HG02840 (cell line): ENCODE data around the gene SH2D7.

ENCODE experiments used
- ATAC-seq: cut with Tn5 transposase; IDR thresholded peaks from one replicate; pipeline ENCODE4 v1.9.1; 2021; ENCODE audit warnings: mild to moderate bottlenecking, moderate library complexity, moderate number of reproducible peaks; ENCODE audit not compliant: unreplicated experiment, low FRiP score

SH2D7 gene

GRCh38 chr15:78092261-78093041, at the start of gene SH2D7:
SH2D7 (plus strand) TSS chr15:78092561; CDS start chr15:78092585, 24 bp downstream.
- ATAC-seq, result no peak

DNA sequence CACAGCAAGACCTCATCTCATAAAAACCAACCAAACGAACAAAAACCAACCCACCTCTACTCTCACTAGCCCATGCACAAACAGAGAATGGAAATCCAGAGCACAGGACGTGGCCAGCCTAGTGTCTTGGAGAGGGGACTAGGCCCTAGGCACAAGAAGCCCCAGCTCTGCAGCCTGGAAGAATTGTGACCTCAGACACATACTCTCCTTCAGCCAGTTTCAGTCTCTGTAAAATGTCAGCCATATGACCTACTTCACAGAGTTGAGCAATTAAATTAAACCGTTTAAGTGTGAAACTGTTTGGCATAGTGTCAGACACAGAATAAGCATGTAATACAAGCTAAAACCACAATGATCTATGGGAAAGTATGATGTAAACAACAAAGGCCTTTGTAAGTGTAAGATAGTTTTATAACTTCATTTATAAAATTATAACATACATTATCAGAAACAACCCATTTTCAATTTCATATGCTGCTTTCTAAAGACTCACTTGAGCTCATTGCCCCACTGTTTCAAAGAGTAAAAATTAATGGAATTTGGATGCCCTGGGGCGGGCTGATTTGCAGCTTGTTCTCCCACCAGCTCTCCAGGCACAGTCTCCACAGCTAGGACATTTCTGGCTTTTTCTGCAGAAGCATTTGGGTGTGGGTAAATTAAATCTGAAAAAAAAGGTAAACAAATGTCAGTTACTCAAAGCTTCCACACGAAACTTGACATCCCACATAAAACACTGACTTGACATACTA, 47.8 kb upstream of the SH2D7 start:
- ATAC-seq, result no peak

DNA sequence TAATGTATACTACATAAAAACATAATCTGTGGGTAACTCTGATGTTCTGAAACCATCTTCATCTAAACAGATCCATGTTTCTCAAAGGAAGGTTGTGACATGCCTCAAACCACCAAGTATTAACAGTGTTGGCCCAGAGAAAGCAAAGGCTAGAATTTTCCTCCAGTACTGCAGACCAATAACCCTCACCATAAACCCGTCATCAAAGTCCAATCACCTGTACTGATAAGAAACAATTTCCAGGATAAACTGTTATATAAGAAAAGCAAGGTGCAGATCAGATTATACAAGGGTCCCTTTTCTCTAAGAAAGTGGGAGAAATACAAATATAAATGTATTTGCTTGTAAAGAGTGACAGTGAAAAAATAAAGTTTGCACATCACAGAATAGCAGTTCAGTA, 47.2 kb upstream of the SH2D7 start:
- no peak for ATAC-seq

DNA sequence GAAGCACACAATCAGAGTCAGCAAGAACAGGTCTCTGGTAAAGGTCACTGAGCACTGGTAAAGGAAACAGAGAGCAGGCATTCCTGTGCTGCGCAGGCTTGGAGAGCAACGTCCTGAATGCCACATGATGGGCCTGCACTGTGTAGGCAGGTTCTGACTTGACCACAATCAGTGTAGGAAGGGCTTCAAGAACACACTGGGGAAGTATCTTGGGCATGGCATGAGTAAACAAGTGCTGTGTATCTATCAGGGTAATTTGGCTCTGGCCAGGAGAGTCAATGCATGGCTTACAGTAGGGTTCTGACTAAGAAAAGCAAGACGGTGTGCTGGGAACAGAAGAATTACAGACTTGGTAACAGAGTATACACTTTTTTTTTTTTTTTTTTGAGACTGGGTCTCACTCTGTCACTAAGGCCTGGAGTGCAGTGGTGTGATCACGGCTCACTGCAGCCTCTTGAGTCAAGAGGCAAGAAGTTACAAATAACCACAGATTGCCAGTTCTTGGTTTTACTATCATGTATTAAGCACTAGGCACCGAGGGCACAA, 45.5 kb upstream of the SH2D7 start:
- no peak for ATAC-seq

DNA sequence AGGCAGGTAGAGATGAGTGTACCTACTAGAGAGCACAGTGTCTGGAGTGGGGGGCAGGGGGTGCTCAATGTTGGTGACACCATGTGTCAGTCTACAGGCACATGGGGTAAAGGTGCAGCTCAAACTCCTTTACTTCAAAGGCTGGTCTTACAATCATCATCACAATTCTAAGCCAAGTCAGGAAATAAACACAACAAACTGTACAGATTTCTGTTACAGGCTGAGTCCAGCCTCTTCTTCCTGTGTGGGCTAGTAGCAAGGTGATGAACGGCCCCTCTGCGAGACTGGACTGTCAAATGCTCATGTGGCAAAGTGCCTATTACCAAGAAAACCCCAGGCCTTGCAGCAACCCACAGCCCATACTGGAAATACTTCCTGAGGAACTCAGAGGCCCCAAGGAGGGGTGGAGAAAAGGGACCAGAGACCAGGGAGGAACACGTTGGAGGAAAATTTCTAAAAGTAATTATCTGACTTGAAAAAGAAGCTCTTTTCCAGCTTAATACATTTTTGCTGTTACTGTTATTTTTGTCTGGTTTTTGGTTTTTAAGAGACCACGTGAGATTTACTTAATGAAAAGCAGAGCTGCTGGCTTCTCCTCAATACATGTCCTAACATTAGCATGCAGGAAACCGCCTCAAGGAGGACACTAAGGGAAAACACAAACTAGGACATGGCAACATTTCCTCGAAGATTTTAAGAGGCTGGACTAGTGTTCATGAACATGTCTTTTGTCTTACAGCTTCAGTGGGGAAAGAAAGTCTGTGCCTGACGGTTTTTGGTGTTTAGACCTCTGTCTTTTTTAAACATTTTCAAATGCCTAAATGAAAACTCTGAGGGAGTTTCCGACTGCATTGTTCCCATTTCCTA, 44.4 kb upstream of the SH2D7 start:
- no peak for ATAC-seq

GRCh38 chr15:78048628-78048920, 43.8 kb upstream of the SH2D7 start:
- no peak for ATAC-seq

DNA sequence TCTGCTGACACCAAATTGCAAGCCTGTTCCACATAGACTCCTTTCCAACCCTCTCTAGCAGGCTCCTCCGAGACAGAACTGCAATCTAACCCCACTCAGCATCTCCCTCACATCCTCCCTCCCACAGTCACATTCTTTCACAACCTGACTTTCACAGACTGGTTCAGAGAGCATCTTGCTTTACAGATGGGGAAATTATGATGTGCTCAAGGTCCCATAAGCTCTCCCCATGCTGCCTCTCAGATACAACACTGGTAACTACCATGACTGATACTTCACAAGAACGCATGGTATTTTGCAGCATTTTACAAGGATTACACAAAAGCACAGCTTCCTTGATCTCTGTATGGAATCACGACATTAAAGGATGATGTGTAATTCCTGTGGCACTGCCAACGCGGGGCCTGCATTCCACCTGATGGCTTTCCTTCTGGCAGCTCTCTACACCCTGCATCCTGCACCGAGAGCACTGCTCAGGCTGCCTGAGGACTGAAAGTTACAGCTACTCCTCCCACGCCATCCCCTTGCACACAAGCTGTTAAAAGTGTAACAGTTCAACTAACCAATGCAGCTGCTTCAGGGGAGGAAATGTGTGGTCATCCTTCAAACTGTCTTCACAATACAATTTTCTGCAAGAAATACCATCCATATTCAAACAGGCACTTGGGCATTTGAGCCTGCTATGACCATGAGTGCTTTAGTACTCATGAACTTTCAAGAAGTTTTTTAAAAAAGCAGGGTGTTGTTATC, 42.5 kb upstream of the SH2D7 start:
- ATAC-seq, result peak; percentile 58

GRCh38 chr15:78050441-78050809, 41.9 kb upstream of the SH2D7 start:
- peak; percentile 29 for ATAC-seq

GRCh38 chr15:78050826-78051225, 41.5 kb upstream of the SH2D7 start:
- no peak for ATAC-seq

DNA sequence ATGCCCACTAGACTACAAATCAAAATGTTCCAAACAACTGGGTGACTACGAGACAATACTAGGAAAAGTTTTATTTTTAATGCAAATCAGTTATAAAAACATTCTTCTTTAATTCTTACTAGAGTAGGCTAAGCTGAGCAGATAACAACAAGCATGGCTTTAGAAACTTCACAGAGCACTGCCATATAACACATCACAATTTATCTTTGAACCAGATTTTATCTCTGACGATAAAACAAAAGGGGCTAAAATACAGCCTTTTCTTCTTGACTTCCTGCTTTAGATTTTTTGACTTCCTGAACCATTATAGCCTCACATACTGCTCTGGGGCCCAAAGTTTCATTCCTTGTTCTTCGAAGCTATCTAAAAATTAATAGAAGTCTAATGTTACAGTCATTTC, 40.8 kb upstream of the SH2D7 start:
- no peak for ATAC-seq

GRCh38 chr15:78052001-78052401, 40.4 kb upstream of the SH2D7 start:
- ATAC-seq, result no peak

- no peak for ATAC-seq
Observed at GRCh38 chr15:78052545-78052944, 39.8 kb upstream of the SH2D7 start.

DNA sequence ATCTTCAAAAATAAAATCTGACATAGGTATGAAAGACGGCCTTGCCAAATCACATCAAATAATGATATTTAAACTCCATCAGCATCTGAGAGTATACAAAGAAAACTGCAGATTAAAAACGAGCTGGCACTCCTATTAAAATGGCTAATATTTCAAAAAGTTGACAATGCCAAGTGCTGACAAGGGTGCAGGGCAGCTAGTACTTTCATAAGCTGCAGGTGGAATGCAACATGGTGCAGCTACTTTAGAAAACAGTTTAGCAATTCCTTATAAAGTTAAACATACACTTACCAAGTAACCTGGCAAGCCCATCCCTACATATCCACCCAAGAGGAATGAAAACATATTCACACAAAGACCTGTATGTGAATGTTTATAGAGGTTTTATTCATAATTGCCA, 37.8 kb upstream of the SH2D7 start:
- no peak for ATAC-seq

GRCh38 chr15:78054966-78055365, 37.4 kb upstream of the SH2D7 start:
- ATAC-seq, result no peak

DNA sequence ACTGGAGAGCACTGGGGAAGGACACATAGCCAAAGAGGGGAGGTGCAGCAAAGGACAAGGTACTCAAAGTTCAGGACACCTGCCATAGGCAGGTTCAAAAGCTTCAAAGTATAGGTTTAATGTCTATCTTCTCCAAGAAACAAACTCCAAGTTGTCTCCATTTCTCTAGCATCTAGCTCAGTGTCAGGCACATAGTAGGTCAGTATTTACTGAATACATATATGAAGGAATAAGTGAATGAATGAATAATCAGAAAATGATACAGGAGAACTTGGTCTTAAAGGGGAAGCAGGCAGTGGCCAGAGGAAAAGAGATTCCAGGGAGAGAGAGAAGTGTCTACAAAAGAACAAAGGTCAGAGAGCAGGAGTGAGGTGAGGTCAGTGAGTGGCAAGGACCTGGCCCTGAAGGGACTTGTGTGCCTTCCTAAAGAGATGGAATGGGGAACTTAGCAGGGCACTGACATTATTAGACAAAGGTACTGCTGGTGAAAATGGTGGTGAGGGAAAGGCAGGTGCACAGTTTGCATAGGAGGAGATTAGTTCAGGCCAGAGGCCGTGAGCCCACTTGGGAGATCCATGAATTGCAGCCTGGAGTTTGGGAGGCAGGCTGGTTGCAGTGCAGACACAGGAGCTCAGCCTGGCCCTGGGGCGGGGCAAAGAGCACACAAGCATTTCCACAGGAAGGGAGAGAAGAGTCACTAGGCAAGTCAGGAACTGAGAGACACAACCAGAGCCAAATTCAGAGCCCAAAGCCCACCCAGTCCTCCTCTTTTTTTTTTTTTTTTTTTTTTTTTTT, 36.2 kb upstream of the SH2D7 start:
- ATAC-seq, result no peak

- no peak for ATAC-seq
Observed at GRCh38 chr15:78056714-78057269, 35.6 kb upstream of the SH2D7 start.

GRCh38 chr15:78057803-78058202, 34.6 kb upstream of the SH2D7 start:
- ATAC-seq, result no peak

GRCh38 chr15:78058401-78058935, 33.9 kb upstream of the SH2D7 start:
- ATAC-seq, result no peak
